HG03460 (cell line): ENCODE data around the gene NOS3.
"Not testable (repeated sequence)": the region's sequence is repeated elsewhere in the genome, so short reads cannot be mapped to it uniquely, and the experiment has no call there.

ENCODE experiments used
- ATAC-seq: cut with Tn5 transposase; IDR thresholded peaks from one replicate; pipeline ENCODE4 v1.9.1; 2021; ENCODE audit not compliant: unreplicated experiment

The NOS3 gene

GRCh38 chr7:151032936-151033863 is 42.4 kb downstream of the NOS3 start:
- ATAC-seq = no peak

GRCh38 chr7:151033864-151034249 is 43.0 kb downstream of the NOS3 start:
- no peak for ATAC-seq

- ATAC-seq = no peak
Measured at GRCh38 chr7:151034312-151035025, 43.7 kb downstream of the NOS3 start.

GRCh38 chr7:151035026-151035717 is 44.4 kb downstream of the NOS3 start:
- ATAC-seq = no peak

- no peak for ATAC-seq
Measured at GRCh38 chr7:151035902-151036301, 45.1 kb downstream of the NOS3 start.

GRCh38 chr7:151038951-151039849 is 48.4 kb downstream of the NOS3 start:
- ATAC-seq = no peak

- ATAC-seq = no peak
Measured at GRCh38 chr7:151039850-151040548, 49.2 kb downstream of the NOS3 start.

GRCh38 chr7:151040616-151041375 is 50.0 kb downstream of the NOS3 start:
- no peak for ATAC-seq

GRCh38 chr7:151043449-151043848 is 52.6 kb downstream of the NOS3 start:
- ATAC-seq = not testable (repeated sequence)

- ATAC-seq = no peak
Measured at GRCh38 chr7:151043959-151044358, 53.1 kb downstream of the NOS3 start.

GRCh38 chr7:151045262-151045661 is 54.4 kb downstream of the NOS3 start:
- no peak for ATAC-seq

GRCh38 chr7:151045967-151046366 is 55.1 kb downstream of the NOS3 start:
- ATAC-seq = no peak

GRCh38 chr7:151046603-151047573 is 56.1 kb downstream of the NOS3 start:
- no peak for ATAC-seq

- ATAC-seq = no peak
Measured at GRCh38 chr7:151047976-151048815, 57.4 kb downstream of the NOS3 start, which contains the start of gene ASIC3. Gene ASIC3, plus strand, starts transcription at chr7:151048531. Its CDS starts 355 bp downstream, at chr7:151048886.

- no peak for ATAC-seq
Measured at GRCh38 chr7:151048911-151049463, 58.2 kb downstream of the NOS3 start.

GRCh38 chr7:151051108-151051507 is 60.3 kb downstream of the NOS3 start:
- no peak for ATAC-seq

GRCh38 chr7:151053096-151053495 is 62.3 kb downstream of the NOS3 start:
- ATAC-seq = no peak
